Measurements from ENCODE around the gene TMCO6. TPM values are rescaled to one million over a fixed set of nuclear protein-coding genes. Genes with fewer than 3 reads are reported as not detected.
"Not testable (repeated sequence)": the region's sequence is repeated elsewhere in the genome, so short reads cannot be mapped to it uniquely, and the experiment has no call there.

TMCO6 gene
- total and polyA plus RNA-seq, 4 donors = 6.7 to 16.2 (median 10.4) TPM

DNA sequence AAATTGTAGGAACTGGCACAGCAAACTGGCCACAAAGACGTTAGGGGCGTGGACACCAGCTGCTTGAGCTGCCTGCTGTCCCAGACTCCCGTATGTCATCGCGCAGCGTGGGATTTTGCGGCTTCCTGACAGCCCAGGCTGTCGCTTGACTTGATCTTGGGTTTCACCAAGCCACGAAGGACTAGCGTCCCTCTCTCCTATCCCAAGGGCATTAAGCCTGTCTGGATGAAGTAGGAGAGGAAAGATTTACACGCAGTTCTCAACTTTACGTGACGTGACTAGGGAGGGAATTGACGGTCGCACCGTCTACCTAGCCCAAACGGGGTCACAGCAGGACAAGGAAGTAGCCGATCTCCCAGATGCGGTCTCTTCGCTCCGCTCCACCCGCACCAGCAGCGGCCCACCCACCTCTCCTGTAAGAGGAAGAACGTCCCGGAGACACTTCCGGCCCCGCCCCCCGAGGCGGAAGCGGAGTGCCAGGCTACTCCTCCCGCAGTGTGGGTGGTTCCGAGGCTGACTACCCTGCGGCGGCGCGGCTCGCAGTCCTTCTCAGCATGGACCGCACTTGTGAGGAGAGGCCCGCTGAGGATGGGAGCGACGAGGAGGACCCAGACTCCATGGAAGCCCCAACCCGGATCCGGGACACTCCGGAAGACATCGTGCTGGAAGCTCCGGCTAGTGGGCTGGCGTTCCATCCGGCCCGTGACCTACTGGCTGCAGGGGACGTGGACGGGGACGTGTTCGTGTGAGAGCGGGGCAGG is 25.3 kb downstream of the TMCO6 start, which contains the start of gene WDR55:
WDR55 (plus strand) TSS at position 546 of the 761 bp plus-strand sequence; CDS start at position 555, 9 bp downstream.
- peak within 1 kb of the TSS; percentile 92 for H3K4me3 ChIP-seq (ENCODE audit: low read depth, low read length)
- peak within 1 kb of the TSS; percentile 90 for H3K27ac ChIP-seq (ENCODE audit: low read depth, low read length)
- WGBS (ENCODE audit: insufficient coverage) = under 1% methylated on average over 51 of the region's 54 CpGs
- peak; percentile 75 to 98 (median 88) for DNase-seq (ENCODE audit: low read depth in 4 of 6, low spot score in 6 of 6)
- H3K4me1 ChIP-seq (ENCODE audit: control insufficient read depth, insufficient read depth, low read length) = peaks cover 20% of the 10 kb centered on the region
- no peaks in the 10 kb centered on the region for H3K9me3 ChIP-seq (ENCODE audit: control insufficient read depth, insufficient read depth, low read length)
- no peaks in the 10 kb centered on the region for H3K27me3 ChIP-seq (ENCODE audit: control insufficient read depth, insufficient read depth, low read length)
- peaks cover 30% of the 10 kb centered on the region for H3K36me3 ChIP-seq (ENCODE audit: control insufficient read depth, insufficient read depth, low read length)

DNA sequence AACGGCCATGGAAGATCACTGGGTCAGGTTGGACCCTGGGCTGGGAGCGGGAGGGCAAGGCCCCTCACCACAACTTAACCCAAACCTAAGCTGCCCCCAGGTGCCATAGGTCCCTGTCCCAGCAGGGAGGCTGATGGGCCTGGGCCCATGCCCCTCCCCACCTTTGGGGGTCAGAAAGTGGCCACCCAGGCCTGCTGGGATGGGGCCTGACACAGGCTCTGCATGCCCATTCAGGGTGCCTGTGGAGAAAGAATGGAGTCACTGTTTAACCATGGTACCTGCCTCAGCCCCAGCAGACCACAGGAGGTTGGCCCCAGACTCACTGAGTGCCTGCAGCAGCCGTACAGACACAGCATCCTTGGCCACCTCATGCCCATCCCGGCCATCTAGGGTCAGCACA is 31.8 kb downstream of the TMCO6 start:
- H3K36me3 ChIP-seq (ENCODE audit: control insufficient read depth, insufficient read depth, low read length) = peaks cover 69% of the 10 kb centered on the region
- not testable (repeated sequence) for H3K27me3 ChIP-seq (ENCODE audit: control insufficient read depth, insufficient read depth, low read length); H3K9me3 ChIP-seq (ENCODE audit: control insufficient read depth, insufficient read depth, low read length); H3K27ac ChIP-seq (ENCODE audit: low read depth, low read length); H3K4me3 ChIP-seq (ENCODE audit: low read depth, low read length); H3K4me1 ChIP-seq (ENCODE audit: control insufficient read depth, insufficient read depth, low read length); DNase-seq (ENCODE audit: low read depth in 4 of 6, low spot score in 6 of 6)
- no CpG with 5 or more reads among the region's 4 CpGs for WGBS (ENCODE audit: insufficient coverage)

DNA sequence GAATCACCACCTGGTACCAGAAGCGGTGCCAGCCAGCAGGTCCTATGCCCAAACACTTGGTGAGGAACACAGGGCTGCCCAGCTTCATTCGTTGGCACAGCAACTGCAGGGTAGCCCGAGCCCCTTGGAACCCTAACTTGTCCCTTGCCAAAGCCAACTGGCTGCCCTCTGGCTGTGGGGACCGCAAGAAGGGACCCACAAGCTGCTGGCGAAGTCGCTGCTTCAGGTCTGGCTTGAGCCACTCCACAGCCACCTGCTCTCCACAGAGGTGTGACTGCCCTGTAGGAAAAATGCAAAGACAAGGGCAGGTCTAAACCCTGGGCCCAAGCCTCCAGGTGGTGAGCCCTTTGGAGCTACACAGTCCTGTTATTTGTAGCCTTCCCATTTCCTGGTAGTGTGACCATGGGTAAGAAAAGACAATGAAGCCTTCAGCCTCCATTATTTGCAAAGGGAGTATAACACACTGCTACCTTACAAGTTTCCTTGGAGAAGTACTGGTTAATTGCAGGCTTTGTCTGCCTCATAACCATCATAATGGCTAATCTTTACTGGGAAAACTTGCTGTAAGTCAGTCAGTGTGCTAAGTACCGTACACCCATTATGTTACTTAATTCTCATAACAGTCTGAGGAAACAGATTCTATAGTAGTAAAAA is 32.3 kb downstream of the TMCO6 start:
- Histone ChIP-seq H3K36me3 (ENCODE audit: control insufficient read depth, insufficient read depth, low read length) (peaks cover 75% of the 10 kb centered on the region), H3K9me3 (ENCODE audit: control insufficient read depth, insufficient read depth, low read length) (no peaks in the 10 kb centered on the region), H3K4me1 (ENCODE audit: control insufficient read depth, insufficient read depth, low read length) (no peaks in the 10 kb centered on the region), H3K4me3 (ENCODE audit: low read depth, low read length) (no peak overlapping the region), H3K27me3 (ENCODE audit: control insufficient read depth, insufficient read depth, low read length) (no peaks in the 10 kb centered on the region), H3K27ac (ENCODE audit: low read depth, low read length) (no peak overlapping the region)
- peak in 1 of 6 donors; percentile 12 for DNase-seq (ENCODE audit: low read depth in 4 of 6, low spot score in 6 of 6)
- 97% methylated on average over 5 of the region's 7 CpGs for WGBS (ENCODE audit: insufficient coverage)

DNA sequence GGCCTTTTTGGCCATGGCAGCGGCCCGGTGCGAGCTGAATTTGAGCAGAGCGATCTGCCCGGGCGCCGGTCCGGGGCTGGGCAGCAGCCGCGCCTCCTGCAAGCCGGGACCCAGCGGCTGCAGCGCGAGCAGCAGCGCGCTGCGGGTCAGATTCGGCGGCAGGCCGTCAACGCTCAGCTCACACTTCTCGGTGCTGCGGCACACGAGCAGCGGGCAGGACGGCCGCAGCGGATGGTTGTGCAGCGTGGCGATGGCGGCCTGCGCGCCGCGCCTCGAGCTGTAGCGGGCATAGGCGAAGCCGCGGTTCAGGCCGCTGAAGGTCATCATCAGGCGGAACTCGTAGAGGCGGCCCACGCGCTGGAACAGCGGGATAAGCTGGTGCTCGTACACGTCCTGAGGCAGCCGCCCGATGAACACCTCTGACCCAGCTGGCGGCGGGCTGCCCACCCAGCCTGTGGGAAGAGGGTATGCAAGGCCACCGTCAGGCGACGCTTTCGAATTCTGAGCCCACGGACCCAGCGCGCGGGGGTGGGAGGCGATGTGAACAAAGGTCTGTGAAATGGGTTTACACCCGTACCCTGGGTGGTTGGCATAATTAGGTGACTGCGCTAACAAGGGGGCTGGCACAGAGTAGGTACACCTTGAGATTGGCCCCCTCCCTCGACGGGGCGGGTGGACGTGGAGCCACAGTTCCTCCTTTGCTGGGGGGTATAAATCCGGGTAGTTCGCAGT is 33.4 kb downstream of the TMCO6 start:
- H3K27me3 ChIP-seq (ENCODE audit: control insufficient read depth, insufficient read depth, low read length) = no peaks in the 10 kb centered on the region
- H3K4me3 ChIP-seq (ENCODE audit: low read depth, low read length) = no peak overlapping the region
- H3K27ac ChIP-seq (ENCODE audit: low read depth, low read length) = no peak overlapping the region
- no peaks in the 10 kb centered on the region for H3K9me3 ChIP-seq (ENCODE audit: control insufficient read depth, insufficient read depth, low read length)
- DNase-seq (ENCODE audit: low read depth in 4 of 6, low spot score in 6 of 6) = peak in 2 of 6 donors; percentile 11 to 16
- 28% methylated on average over 67 of the region's 70 CpGs for WGBS (ENCODE audit: insufficient coverage)
- H3K4me1 ChIP-seq (ENCODE audit: control insufficient read depth, insufficient read depth, low read length) = no peaks in the 10 kb centered on the region
- H3K36me3 ChIP-seq (ENCODE audit: control insufficient read depth, insufficient read depth, low read length) = peaks cover 85% of the 10 kb centered on the region

DNA sequence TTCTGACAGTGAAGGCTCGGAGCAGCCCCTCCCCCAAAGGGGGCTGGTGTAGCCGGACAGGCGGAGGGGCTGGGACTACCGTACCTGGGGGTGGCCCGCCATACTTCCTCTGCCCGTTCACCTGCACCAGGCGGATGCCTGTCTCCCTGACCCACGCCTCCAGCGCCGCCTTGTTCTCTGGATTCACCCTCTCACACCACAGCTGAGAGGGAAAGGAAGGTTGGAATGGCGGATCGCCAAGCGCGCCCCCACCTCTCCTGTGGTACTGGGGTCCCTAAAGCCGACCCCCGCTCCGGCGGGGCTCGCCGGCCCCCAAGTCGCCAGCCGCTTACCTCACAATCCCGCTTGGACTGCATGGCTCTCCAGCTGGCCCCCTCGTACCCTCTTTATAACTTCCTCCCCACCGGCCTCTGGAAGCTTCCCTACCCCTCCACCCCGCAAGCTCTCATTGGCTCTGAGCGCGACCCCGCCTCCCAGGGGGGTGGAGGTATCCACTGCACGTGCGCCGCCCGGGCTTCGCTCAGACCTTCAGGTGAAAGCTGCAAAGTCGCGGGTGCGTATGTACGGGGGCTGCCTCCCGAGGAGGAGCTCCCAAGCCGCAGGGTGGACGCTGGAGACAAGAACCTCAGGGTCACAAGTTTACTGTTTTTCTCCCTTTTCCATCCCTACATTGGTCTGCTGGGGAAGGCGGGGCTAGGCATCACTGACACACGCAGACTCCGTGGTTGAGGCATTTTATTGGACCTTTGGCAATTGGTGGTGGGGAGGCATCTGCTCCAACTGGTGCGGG is 34.1 kb downstream of the TMCO6 start, which contains the start of gene DND1:
DND1 (minus strand) TSS at position 390 of the 790 bp plus-strand sequence; CDS start at position 356, 34 bp downstream.
- DNase-seq (ENCODE audit: low read depth in 4 of 6, low spot score in 6 of 6) = no peak
- Histone ChIP-seq H3K27me3 (ENCODE audit: control insufficient read depth, insufficient read depth, low read length) (no peaks in the 10 kb centered on the region), H3K27ac (ENCODE audit: low read depth, low read length) (no peak within 1 kb of the TSS), H3K36me3 (ENCODE audit: control insufficient read depth, insufficient read depth, low read length) (peaks cover 84% of the 10 kb centered on the region), H3K9me3 (ENCODE audit: control insufficient read depth, insufficient read depth, low read length) (no peaks in the 10 kb centered on the region), H3K4me3 (ENCODE audit: low read depth, low read length) (no peak within 1 kb of the TSS), H3K4me1 (ENCODE audit: control insufficient read depth, insufficient read depth, low read length) (no peaks in the 10 kb centered on the region)
- WGBS (ENCODE audit: insufficient coverage) = 85% methylated on average over 30 of the region's 45 CpGs

DNA sequence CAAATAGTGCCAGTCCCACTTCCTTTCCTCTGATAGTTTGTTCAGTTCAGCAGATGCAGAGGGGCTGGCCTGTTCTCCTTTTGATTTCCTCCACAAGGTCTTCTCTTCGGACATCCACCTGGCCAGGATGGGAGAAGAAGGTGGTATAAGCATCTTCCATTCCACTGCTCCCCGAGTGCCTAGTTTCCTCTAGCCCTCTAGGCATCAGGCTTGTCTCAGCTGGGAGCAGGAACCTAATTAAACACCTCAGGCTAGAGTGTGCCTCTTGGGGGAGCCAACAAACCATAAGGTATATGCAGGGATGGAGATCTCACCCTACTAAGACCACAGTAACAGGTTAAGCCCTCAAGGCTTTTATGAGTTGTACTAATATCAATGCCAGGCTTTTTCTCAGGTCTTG is 35.0 kb downstream of the TMCO6 start:
- Histone ChIP-seq H3K4me3 (ENCODE audit: low read depth, low read length) (no peak overlapping the region), H3K9me3 (ENCODE audit: control insufficient read depth, insufficient read depth, low read length) (no peaks in the 10 kb centered on the region), H3K4me1 (ENCODE audit: control insufficient read depth, insufficient read depth, low read length) (no peaks in the 10 kb centered on the region), H3K36me3 (ENCODE audit: control insufficient read depth, insufficient read depth, low read length) (peaks cover 84% of the 10 kb centered on the region), H3K27me3 (ENCODE audit: control insufficient read depth, insufficient read depth, low read length) (no peaks in the 10 kb centered on the region), H3K27ac (ENCODE audit: low read depth, low read length) (no peak overlapping the region)
- DNase-seq (ENCODE audit: low read depth in 4 of 6, low spot score in 6 of 6) = no peak
- no CpG with 5 or more reads among the region's 2 CpGs for WGBS (ENCODE audit: insufficient coverage)

DNA sequence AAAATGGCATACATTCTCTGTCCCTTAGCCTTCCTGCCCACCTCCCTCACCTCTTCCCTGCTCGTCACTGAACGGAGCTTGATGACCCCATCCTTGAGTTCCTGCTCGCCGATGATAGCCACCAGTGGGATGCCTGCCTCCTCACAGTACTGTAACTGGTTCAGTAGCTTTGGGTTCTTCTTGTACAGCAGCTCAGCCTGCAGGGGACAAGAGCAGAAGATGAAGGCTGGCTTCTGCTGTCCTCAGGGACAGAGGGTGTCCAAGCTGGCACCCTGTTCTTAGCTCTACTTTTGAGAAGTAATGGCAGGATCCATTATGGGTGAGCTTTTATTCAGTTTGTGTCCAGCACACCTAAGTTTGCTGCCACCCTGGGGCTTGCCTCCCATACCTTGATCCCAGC is 35.4 kb downstream of the TMCO6 start:
- no peak for DNase-seq (ENCODE audit: low read depth in 4 of 6, low spot score in 6 of 6)
- Histone ChIP-seq H3K4me1 (ENCODE audit: control insufficient read depth, insufficient read depth, low read length) (no peaks in the 10 kb centered on the region), H3K27ac (ENCODE audit: low read depth, low read length) (no peak overlapping the region), H3K4me3 (ENCODE audit: low read depth, low read length) (no peak overlapping the region), H3K27me3 (ENCODE audit: control insufficient read depth, insufficient read depth, low read length) (no peaks in the 10 kb centered on the region), H3K9me3 (ENCODE audit: control insufficient read depth, insufficient read depth, low read length) (no peaks in the 10 kb centered on the region), H3K36me3 (ENCODE audit: control insufficient read depth, insufficient read depth, low read length) (peaks cover 84% of the 10 kb centered on the region)
- WGBS (ENCODE audit: insufficient coverage) = 96% methylated on average over 4 of the region's 4 CpGs

DNA sequence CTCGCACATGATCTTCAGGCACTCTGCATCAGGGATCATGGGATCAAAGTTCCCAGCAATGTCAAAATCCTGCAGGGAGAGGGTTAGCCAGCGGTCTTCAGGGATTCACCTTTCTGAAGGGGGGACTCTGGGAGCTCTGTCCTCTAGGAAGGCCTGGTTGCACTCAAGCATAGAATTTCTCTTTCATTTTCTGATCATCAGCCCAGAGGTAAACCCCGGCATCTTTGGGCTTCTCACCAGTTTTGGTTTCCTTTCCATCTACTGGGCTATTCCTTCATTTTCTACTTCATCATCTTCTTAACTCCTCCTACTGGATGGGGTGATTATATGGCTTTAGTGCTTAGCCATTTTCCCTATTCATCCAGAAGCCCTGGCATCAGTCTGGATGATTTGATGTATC is 38.7 kb downstream of the TMCO6 start:
- Histone ChIP-seq H3K9me3 (ENCODE audit: control insufficient read depth, insufficient read depth, low read length) (no peaks in the 10 kb centered on the region), H3K4me3 (ENCODE audit: low read depth, low read length) (no peak overlapping the region)
- 97% methylated on average over 2 of the region's 3 CpGs for WGBS (ENCODE audit: insufficient coverage)

DNA sequence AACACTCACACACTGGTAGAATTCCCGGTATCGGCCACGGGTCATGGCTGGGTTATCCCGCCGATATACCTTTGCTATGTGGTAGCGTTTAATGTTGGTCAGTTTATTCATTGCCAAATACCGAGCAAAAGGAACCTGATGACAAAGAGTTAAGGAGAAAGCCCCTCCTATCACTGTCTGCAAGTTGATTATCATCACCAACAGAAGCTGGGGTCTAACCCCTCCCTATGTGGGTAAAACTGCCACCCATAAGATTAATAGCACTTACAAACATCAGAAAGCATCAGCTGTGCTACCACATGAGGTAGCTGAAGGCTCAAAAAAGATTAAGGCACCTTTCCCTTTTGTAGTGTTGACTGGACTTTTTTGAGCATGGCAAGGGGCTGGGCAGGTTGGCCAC is 39.7 kb downstream of the TMCO6 start:
- Histone ChIP-seq H3K4me3 (ENCODE audit: low read depth, low read length) (no peak overlapping the region), H3K27me3 (ENCODE audit: control insufficient read depth, insufficient read depth, low read length) (no peaks in the 10 kb centered on the region)
- WGBS (ENCODE audit: insufficient coverage) = 100% methylated on average over 2 of the region's 7 CpGs

More for the DNA sequence above, 38.7 kb downstream of the TMCO6 start:
- Histone ChIP-seq H3K4me1 (ENCODE audit: control insufficient read depth, insufficient read depth, low read length) (no peaks in the 10 kb centered on the region), H3K36me3 (ENCODE audit: control insufficient read depth, insufficient read depth, low read length) (peaks cover 74% of the 10 kb centered on the region), H3K27me3 (ENCODE audit: control insufficient read depth, insufficient read depth, low read length) (no peaks in the 10 kb centered on the region), H3K27ac (ENCODE audit: low read depth, low read length) (no peak overlapping the region)
- no peak for DNase-seq (ENCODE audit: low read depth in 4 of 6, low spot score in 6 of 6)

More for the DNA sequence above, 39.7 kb downstream of the TMCO6 start:
- no peaks in the 10 kb centered on the region for H3K4me1 ChIP-seq (ENCODE audit: control insufficient read depth, insufficient read depth, low read length)
- DNase-seq (ENCODE audit: low read depth in 4 of 6, low spot score in 6 of 6) = no peak
- no peak overlapping the region for H3K27ac ChIP-seq (ENCODE audit: low read depth, low read length)
- H3K9me3 ChIP-seq (ENCODE audit: control insufficient read depth, insufficient read depth, low read length) = no peaks in the 10 kb centered on the region
- H3K36me3 ChIP-seq (ENCODE audit: control insufficient read depth, insufficient read depth, low read length) = peaks cover 72% of the 10 kb centered on the region

Data from spinal cord (tissue), 10 donors.